ENCODE results near the gene NUPR2.
"Not testable (repeated sequence)": the region's sequence is repeated elsewhere in the genome, so short reads cannot be mapped to it uniquely, and the experiment has no call there.

The NUPR2 gene

GRCh38 chr7:56086761-56087160, 29.5 kb downstream of the NUPR2 start:
- Histone ChIP-seq H3K27ac (replicated peaks; ENCODE audit: low read length) (no peak overlapping the region), H3K23ac (ENCODE audit: low read depth, low read length, poor library complexity) (no peak overlapping the region), H3K4me3 (ENCODE audit: low read length in 2 of 2) (no peak overlapping the region), H3K4ac (ENCODE audit: low read length) (no peak overlapping the region), H2AK5ac (ENCODE audit: low read depth, low read length) (no peak overlapping the region), H2BK15ac (ENCODE audit: low read length) (no peak overlapping the region), H3K9ac (ENCODE audit: low read depth, low read length, poor library complexity) (no peak overlapping the region), H3K27me3 (ENCODE audit: control insufficient read depth in 3 of 3, insufficient read depth in 3 of 3, low read depth in 1 of 3, low read length in 3 of 3) (no peaks in the 10 kb centered on the region), H3K36me3 (replicated peaks in 1 of 2; ENCODE audit: control insufficient read depth in 2 of 2, insufficient read depth in 2 of 2, low read length in 2 of 2) (peaks cover 7 to 10% of the 10 kb centered on the region in 2 donors), H2BK5ac (ENCODE audit: low read length) (no peak overlapping the region), H3K9me3 (replicated peaks in 1 of 2; ENCODE audit: control insufficient read depth in 2 of 2, insufficient read depth in 1 of 2, low read depth in 1 of 2, low read length in 2 of 2) (no peaks in the 10 kb centered on the region), H4K91ac (ENCODE audit: low read depth, low read length, poor library complexity) (no peak overlapping the region), H2BK12ac (ENCODE audit: low read length) (no peak overlapping the region), H2AFZ (ENCODE audit: low read length) (no peak overlapping the region), H3K4me1 (ENCODE audit: control insufficient read depth in 2 of 2, insufficient read depth in 1 of 2, low read depth in 1 of 2, low read length in 2 of 2) (no peaks in the 10 kb centered on the region), H4K8ac (ENCODE audit: low read depth, low read length) (no peak overlapping the region), H2BK120ac (ENCODE audit: low read depth, low read length) (no peak overlapping the region), H3K14ac (ENCODE audit: low read length) (no peak overlapping the region), H3K79me1 (ENCODE audit: low read depth, low read length) (no peaks in the 10 kb centered on the region), H3K4me2 (ENCODE audit: insufficient read depth, low read length, poor library complexity, severe bottlenecking) (no peak overlapping the region), H3K18ac (ENCODE audit: low read length) (no peak overlapping the region)
- whole genome bisulfite sequencing, 2 donors (ENCODE audit: extremely low coverage in 2 of 2, insufficient read length in 2 of 2, insufficient replicate concordance in 1 of 2), result no CpG with 5 or more reads among the region's 7 CpGs
- DNase-seq (ENCODE audit: low spot score), result no peak

DNA sequence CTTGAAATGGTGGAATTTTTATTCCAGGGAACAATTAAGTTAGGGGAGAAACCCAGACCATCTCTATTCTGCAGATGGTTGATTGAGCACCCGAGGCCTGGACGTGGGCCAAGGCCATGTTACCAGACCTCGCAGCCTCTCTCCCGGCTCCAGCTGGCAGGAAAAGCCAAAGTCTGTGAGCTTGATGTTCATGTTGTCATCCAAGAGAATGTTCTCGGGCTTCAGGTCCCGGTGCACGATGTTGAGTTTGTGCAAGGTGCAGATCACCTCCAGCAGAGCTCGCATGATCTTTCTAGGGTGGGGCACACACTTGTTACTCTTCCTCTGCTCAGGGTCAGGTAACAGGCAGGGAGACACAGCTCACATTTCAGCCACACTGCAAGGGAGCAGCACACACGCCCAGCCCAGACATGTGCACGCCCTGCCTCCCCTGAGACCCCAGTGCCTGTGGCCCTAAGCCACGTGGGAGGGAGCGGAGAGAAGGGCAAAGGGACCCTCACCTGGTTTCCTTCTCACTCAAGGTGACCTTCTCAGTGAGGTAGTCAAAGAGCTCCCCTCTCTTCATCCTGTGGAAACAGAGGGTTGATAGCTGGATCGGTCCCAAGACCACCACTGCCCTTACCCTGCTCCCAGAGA, 32.9 kb downstream of the NUPR2 start:
- Histone ChIP-seq H2AK5ac (ENCODE audit: low read depth, low read length) (no peak overlapping the region), H3K27me3 (ENCODE audit: control insufficient read depth in 3 of 3, insufficient read depth in 3 of 3, low read depth in 1 of 3, low read length in 3 of 3) (no peaks in the 10 kb centered on the region), H3K9ac (ENCODE audit: low read depth, low read length, poor library complexity) (no peak overlapping the region), H2BK120ac (ENCODE audit: low read depth, low read length) (no peak overlapping the region), H4K91ac (ENCODE audit: low read depth, low read length, poor library complexity) (no peak overlapping the region), H3K4me3 (ENCODE audit: low read length in 2 of 2) (no peak overlapping the region), H2BK5ac (ENCODE audit: low read length) (peak overlapping the region; percentile 29), H3K23ac (ENCODE audit: low read depth, low read length, poor library complexity) (peak overlapping the region; percentile 73), H3K4me2 (ENCODE audit: insufficient read depth, low read length, poor library complexity, severe bottlenecking) (no peak overlapping the region), H4K8ac (ENCODE audit: low read depth, low read length) (no peak overlapping the region), H3K14ac (ENCODE audit: low read length) (no peak overlapping the region), H3K79me1 (ENCODE audit: low read depth, low read length) (no peaks in the 10 kb centered on the region), H2AFZ (ENCODE audit: low read length) (no peak overlapping the region), H3K9me3 (replicated peaks in 1 of 2; ENCODE audit: control insufficient read depth in 2 of 2, insufficient read depth in 1 of 2, low read depth in 1 of 2, low read length in 2 of 2) (no peaks in the 10 kb centered on the region), H2BK15ac (ENCODE audit: low read length) (no peak overlapping the region), H3K36me3 (replicated peaks in 1 of 2; ENCODE audit: control insufficient read depth in 2 of 2, insufficient read depth in 2 of 2, low read length in 2 of 2) (peaks cover 20 to 24% of the 10 kb centered on the region in 2 donors), H3K4me1 (ENCODE audit: control insufficient read depth in 2 of 2, insufficient read depth in 1 of 2, low read depth in 1 of 2, low read length in 2 of 2) (no peaks in the 10 kb centered on the region), H2BK12ac (ENCODE audit: low read length) (no peak overlapping the region), H3K4ac (ENCODE audit: low read length) (no peak overlapping the region), H3K27ac (replicated peaks; ENCODE audit: low read length) (no peak overlapping the region), H3K18ac (ENCODE audit: low read length) (no peak overlapping the region)
- DNase-seq (ENCODE audit: low spot score), result no peak
- no CpG with 5 or more reads among the region's 13 CpGs for WGBS, 2 donors (ENCODE audit: extremely low coverage in 2 of 2, insufficient read length in 2 of 2, insufficient replicate concordance in 1 of 2)

DNA sequence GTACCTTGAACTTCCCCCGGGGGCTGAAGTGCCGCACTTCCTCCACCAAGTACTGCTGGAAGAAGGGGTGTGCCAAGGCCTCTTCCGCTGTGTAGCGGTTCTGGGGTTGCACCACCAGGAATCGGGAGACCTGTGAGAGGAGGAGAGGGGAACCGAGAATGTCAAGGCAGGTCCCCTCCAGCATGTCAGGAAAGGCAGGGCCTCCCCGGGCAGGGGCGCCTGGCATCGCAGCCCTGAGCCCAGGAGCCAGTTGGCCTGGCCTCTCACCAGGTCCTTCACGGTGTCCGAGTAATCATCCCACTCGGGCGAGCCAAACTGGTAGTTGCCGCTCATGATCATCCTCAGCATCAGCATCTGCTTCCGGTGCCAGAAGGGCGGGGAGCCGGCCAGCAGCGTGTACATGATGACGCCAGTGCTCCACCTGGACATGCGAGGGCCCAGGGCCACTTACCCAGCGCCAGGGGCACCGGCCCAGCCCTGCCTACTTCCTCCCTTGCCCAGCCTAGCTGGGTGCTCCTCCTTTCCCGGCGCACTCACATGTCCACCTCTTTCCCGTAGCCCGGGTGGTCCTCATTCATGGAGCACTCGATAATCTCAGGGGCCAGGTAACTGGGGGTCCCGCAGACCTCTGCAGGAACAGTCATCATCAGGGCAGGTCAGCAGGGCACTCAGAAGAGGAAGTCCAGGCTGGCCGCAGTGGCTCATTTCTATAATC, 34.4 kb downstream of the NUPR2 start:
- H2AFZ ChIP-seq (ENCODE audit: low read length), result no peak overlapping the region
- peaks cover 21 to 28% of the 10 kb centered on the region in 2 donors for H3K36me3 ChIP-seq (replicated peaks in 1 of 2; ENCODE audit: control insufficient read depth in 2 of 2, insufficient read depth in 2 of 2, low read length in 2 of 2)
- H2BK15ac ChIP-seq (ENCODE audit: low read length), result no peak overlapping the region
- no peak overlapping the region for H3K4me3 ChIP-seq (ENCODE audit: low read length in 2 of 2)
- H3K4me2 ChIP-seq (ENCODE audit: insufficient read depth, low read length, poor library complexity, severe bottlenecking), result no peak overlapping the region
- H3K9ac ChIP-seq (ENCODE audit: low read depth, low read length, poor library complexity), result no peak overlapping the region
- H3K79me1 ChIP-seq (ENCODE audit: low read depth, low read length), result peaks cover 2% of the 10 kb centered on the region
- DNase-seq (ENCODE audit: low spot score), result no peak
- no peak overlapping the region for H2AK5ac ChIP-seq (ENCODE audit: low read depth, low read length)
- no CpG with 5 or more reads among the region's 29 CpGs for WGBS, 2 donors (ENCODE audit: extremely low coverage in 2 of 2, insufficient read length in 2 of 2, insufficient replicate concordance in 1 of 2)
- H2BK12ac ChIP-seq (ENCODE audit: low read length), result no peak overlapping the region
- H4K91ac ChIP-seq (ENCODE audit: low read depth, low read length, poor library complexity), result no peak overlapping the region
- peak overlapping the region; percentile 65 for H3K23ac ChIP-seq (ENCODE audit: low read depth, low read length, poor library complexity)
- no peak overlapping the region for H3K4ac ChIP-seq (ENCODE audit: low read length)
- H3K9me3 ChIP-seq (replicated peaks in 1 of 2; ENCODE audit: control insufficient read depth in 2 of 2, insufficient read depth in 1 of 2, low read depth in 1 of 2, low read length in 2 of 2), result no peaks in the 10 kb centered on the region
- H3K14ac ChIP-seq (ENCODE audit: low read length), result no peak overlapping the region
- H4K8ac ChIP-seq (ENCODE audit: low read depth, low read length), result no peak overlapping the region
- no peak overlapping the region for H3K18ac ChIP-seq (ENCODE audit: low read length)
- no peak overlapping the region for H3K27ac ChIP-seq (replicated peaks; ENCODE audit: low read length)
- no peaks in the 10 kb centered on the region for H3K4me1 ChIP-seq (ENCODE audit: control insufficient read depth in 2 of 2, insufficient read depth in 1 of 2, low read depth in 1 of 2, low read length in 2 of 2)
- no peak overlapping the region for H2BK5ac ChIP-seq (ENCODE audit: low read length)
- no peaks in the 10 kb centered on the region for H3K27me3 ChIP-seq (ENCODE audit: control insufficient read depth in 3 of 3, insufficient read depth in 3 of 3, low read depth in 1 of 3, low read length in 3 of 3)
- H2BK120ac ChIP-seq (ENCODE audit: low read depth, low read length), result no peak overlapping the region

DNA sequence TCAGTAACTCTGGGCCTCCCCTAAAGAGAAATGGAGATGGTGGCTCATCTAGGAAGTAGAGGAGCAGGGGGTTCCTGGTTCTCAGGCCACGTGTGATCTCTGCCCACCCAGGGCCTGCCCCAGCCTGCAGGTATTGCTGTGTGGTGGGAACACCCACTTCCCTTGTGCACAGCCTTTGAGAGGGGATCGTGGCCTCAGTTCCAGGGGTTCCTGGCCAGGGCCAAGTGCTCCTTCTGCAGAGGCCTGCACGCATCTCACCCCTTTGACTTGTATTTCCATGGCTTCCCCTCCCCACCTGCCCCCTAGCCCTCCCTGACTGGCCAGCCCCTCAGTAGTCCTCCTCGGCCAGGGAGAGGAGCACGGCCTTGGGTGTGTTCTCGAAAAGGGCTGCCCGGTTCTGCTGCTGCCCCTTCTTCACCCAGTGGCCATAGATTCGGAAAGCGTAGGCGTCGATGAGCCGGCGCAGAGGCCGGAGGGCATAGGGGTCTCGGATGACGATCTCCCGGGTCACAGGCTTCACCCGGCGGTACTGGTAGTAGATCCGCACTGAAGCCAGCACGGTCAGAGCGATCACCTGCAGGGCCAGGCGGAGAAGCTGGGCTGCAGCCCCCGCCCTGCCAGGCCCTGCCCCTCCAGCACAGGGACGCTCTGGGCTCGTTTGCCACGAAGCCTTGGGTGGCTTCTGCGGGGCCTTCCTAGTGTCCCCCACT, 35.3 kb downstream of the NUPR2 start:
- H3K9ac ChIP-seq (ENCODE audit: low read depth, low read length, poor library complexity); H3K4me2 ChIP-seq (ENCODE audit: insufficient read depth, low read length, poor library complexity, severe bottlenecking); H2BK120ac ChIP-seq (ENCODE audit: low read depth, low read length); H3K4ac ChIP-seq (ENCODE audit: low read length); H2AFZ ChIP-seq (ENCODE audit: low read length); H4K8ac ChIP-seq (ENCODE audit: low read depth, low read length); H3K79me1 ChIP-seq (ENCODE audit: low read depth, low read length); DNase-seq (ENCODE audit: low spot score); H3K9me3 ChIP-seq (replicated peaks in 1 of 2; ENCODE audit: control insufficient read depth in 2 of 2, insufficient read depth in 1 of 2, low read depth in 1 of 2, low read length in 2 of 2); H4K91ac ChIP-seq (ENCODE audit: low read depth, low read length, poor library complexity); H3K4me1 ChIP-seq (ENCODE audit: control insufficient read depth in 2 of 2, insufficient read depth in 1 of 2, low read depth in 1 of 2, low read length in 2 of 2); H3K18ac ChIP-seq (ENCODE audit: low read length); H3K14ac ChIP-seq (ENCODE audit: low read length); H2BK15ac ChIP-seq (ENCODE audit: low read length); H2BK12ac ChIP-seq (ENCODE audit: low read length); H3K27ac ChIP-seq (replicated peaks; ENCODE audit: low read length); H2AK5ac ChIP-seq (ENCODE audit: low read depth, low read length); H2BK5ac ChIP-seq (ENCODE audit: low read length); H3K23ac ChIP-seq (ENCODE audit: low read depth, low read length, poor library complexity); H3K27me3 ChIP-seq (ENCODE audit: control insufficient read depth in 3 of 3, insufficient read depth in 3 of 3, low read depth in 1 of 3, low read length in 3 of 3); H3K4me3 ChIP-seq (ENCODE audit: low read length in 2 of 2): not testable (repeated sequence)
- H3K36me3 ChIP-seq (replicated peaks in 1 of 2; ENCODE audit: control insufficient read depth in 2 of 2, insufficient read depth in 2 of 2, low read length in 2 of 2), result peaks cover 24 to 33% of the 10 kb centered on the region in 2 donors
- no CpG with 5 or more reads among the region's 28 CpGs for WGBS, 2 donors (ENCODE audit: extremely low coverage in 2 of 2, insufficient read length in 2 of 2, insufficient replicate concordance in 1 of 2)

Measured in neuronal stem cell (in vitro differentiated cells).